Parathyroid adenoma (tissue), 2 donors: ENCODE results near the gene MTERF4.

Experiments used
- H2AFZ ChIP-seq: fragments of 300-600 bp; sonication (generic); one replicate; pipeline ENCODE4 v1.7.0; 2017; ENCODE audit warnings: antibody characterized with exemption, mild to moderate bottlenecking
- H3K27ac ChIP-seq: fragments of 300-600 bp; sonication (generic); one replicate; pipeline ENCODE4 v1.7.0; 2017
- H3K27me3 ChIP-seq: fragments of 300-600 bp; sonication (generic); one replicate; pipeline ENCODE4 v1.7.0; 2017; ENCODE audit warnings: low read length; ENCODE audit not compliant: control insufficient read depth, insufficient read depth
- H3K36me3 ChIP-seq: fragments of 300-600 bp; sonication (generic); one replicate; pipeline ENCODE4 v1.7.0; 2017; ENCODE audit warnings: low read length; ENCODE audit not compliant: control insufficient read depth, insufficient read depth
- H3K4me1 ChIP-seq: fragments of 300-600 bp; sonication (generic); one replicate; pipeline ENCODE4 v1.7.0; 2017; ENCODE audit warnings: control low read depth
- H3K4me2 ChIP-seq: fragments of 300-600 bp; sonication (generic); one replicate; pipeline ENCODE4 v1.7.0; 2017; ENCODE audit warnings: low read length
- H3K4me3 ChIP-seq: fragments of 300-600 bp; sonication (generic); one replicate; pipeline ENCODE4 v1.7.0; 2017; ENCODE audit warnings: low read depth, low read length
- H3K79me2 ChIP-seq: fragments of 300-600 bp; sonication (generic); one replicate; pipeline ENCODE4 v1.7.0; 2017; ENCODE audit warnings: control low read depth
- H3K9ac ChIP-seq: fragments of 300-600 bp; sonication (generic); one replicate; pipeline ENCODE4 v1.7.0; 2017; ENCODE audit warnings: mild to moderate bottlenecking
- H3K9me3 ChIP-seq: fragments of 300-600 bp; sonication (generic); one replicate; pipeline ENCODE4 v1.7.0; 2017; ENCODE audit warnings: low read length; ENCODE audit not compliant: control insufficient read depth
- TF ChIP-seq, protein P1 (sequence below): fragments of 300-600 bp; sonication (generic); IDR thresholded peaks from one replicate; pipeline ENCODE4 v1.7.0; 2017; ENCODE audit warnings: antibody characterized with exemption, mild to moderate bottlenecking
- donor health status: primary hyperparathyroidism.

Gene MTERF4

DNA sequence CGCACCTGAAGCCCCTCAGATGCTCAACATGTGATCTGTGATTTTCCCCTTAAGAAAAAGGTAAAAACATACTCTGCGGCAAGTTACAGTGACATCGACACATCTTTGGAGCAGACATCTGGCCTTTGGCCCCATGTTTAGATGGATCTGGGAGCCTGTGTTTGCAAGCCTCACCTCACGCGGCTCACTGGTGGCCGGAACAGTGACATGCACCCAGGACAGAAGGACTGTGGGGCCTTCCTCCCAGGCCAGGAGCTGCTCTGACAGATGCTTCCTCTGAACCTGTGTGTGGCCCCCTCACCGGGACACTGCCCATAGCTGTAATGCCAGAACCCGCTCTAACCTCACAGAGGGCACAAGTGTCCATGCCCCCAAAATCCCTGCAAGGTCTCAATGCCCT is 34.1 kb upstream of the MTERF4 start:
- no peaks in the 10 kb centered on the region for H3K36me3 ChIP-seq
- no peak overlapping the region for H3K9ac ChIP-seq
- no peak overlapping the region for H3K27ac ChIP-seq
- H2AFZ ChIP-seq, result no peak overlapping the region
- no peak overlapping the region for H3K4me2 ChIP-seq
- H3K79me2 ChIP-seq, result no peaks in the 10 kb centered on the region
- H3K4me1 ChIP-seq, result no peaks in the 10 kb centered on the region
- H3K27me3 ChIP-seq, result no peaks in the 10 kb centered on the region
- H3K4me3 ChIP-seq, result no peak overlapping the region
- TF ChIP-seq, protein P1, sequence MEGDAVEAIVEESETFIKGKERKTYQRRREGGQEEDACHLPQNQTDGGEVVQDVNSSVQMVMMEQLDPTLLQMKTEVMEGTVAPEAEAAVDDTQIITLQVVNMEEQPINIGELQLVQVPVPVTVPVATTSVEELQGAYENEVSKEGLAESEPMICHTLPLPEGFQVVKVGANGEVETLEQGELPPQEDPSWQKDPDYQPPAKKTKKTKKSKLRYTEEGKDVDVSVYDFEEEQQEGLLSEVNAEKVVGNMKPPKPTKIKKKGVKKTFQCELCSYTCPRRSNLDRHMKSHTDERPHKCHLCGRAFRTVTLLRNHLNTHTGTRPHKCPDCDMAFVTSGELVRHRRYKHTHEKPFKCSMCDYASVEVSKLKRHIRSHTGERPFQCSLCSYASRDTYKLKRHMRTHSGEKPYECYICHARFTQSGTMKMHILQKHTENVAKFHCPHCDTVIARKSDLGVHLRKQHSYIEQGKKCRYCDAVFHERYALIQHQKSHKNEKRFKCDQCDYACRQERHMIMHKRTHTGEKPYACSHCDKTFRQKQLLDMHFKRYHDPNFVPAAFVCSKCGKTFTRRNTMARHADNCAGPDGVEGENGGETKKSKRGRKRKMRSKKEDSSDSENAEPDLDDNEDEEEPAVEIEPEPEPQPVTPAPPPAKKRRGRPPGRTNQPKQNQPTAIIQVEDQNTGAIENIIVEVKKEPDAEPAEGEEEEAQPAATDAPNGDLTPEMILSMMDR, result no peak
- no peaks in the 10 kb centered on the region for H3K9me3 ChIP-seq

DNA sequence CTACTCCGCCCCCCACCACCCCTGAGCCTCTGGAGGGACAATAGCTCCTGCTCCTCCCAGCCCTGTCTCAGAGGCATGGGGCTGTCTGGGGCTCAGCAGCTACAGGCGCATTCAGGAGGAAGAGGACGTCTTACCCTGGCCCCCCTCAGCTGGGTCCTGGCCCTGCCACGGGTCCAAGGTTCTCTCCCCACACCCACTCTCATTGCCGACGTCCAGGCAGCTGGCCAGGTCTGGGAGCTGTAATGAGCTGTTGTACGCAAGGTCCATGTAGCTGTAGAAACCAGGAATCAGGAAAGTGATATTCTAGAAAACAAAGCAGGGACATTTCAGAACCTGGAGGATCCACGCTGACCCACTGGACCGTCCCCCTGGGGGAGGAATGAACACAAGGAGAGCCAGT is 33.6 kb upstream of the MTERF4 start:
- TF ChIP-seq, protein P1, result no peak
- Histone ChIP-seq H3K4me1 (no peaks in the 10 kb centered on the region), H3K36me3 (no peaks in the 10 kb centered on the region), H3K4me3 (no peak overlapping the region), H3K27ac (no peak overlapping the region), H3K9ac (no peak overlapping the region), H3K4me2 (no peak overlapping the region), H3K9me3 (no peaks in the 10 kb centered on the region), H2AFZ (no peak overlapping the region), H3K27me3 (no peaks in the 10 kb centered on the region), H3K79me2 (no peaks in the 10 kb centered on the region)

DNA sequence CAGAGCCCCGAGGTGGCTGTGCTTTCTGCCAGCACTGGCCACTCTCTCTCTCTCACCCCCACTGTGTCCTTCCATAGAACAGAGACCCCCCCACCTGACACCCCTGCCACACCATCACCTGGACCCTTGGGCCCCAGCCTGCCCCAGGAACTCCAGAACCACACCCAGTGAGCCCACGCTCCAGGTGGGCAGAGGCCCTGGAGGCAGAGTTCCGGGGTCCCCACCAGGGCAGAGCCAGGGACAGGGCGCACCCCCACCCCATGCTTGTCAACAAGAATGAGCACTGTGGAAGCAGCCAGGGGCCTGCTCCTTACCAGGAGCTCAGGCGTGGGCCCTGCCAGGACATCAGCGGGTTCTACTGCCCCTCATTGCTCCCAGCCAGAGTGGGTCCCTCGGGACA is 32.6 kb upstream of the MTERF4 start:
- H3K9ac ChIP-seq, result no peak overlapping the region
- H3K36me3 ChIP-seq, result no peaks in the 10 kb centered on the region
- no peak overlapping the region for H3K4me2 ChIP-seq
- TF ChIP-seq, protein P1, result no peak
- no peaks in the 10 kb centered on the region for H3K9me3 ChIP-seq
- H3K4me1 ChIP-seq, result no peaks in the 10 kb centered on the region
- H3K79me2 ChIP-seq, result no peaks in the 10 kb centered on the region
- no peak overlapping the region for H2AFZ ChIP-seq
- H3K4me3 ChIP-seq, result no peak overlapping the region
- H3K27me3 ChIP-seq, result no peaks in the 10 kb centered on the region
- H3K27ac ChIP-seq, result no peak overlapping the region

DNA sequence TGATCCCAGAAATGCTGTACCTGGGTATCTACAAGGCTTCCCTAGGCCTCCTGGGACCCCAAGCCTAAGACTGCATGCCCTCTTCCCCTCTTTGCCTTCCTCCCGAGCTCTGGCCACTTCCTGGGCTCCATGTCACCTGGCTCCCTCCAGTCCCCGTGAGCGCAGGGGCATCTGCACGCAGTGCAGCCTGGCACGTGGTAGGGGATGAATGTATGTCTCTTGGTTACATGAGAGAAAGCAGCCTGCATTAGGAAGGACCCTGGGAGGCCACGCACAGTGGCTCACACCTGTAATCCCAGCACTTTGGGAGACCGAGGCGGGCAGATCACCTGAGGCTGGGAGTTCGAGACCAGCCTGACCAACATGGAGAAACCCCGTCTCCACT is 31.3 kb upstream of the MTERF4 start:
- no peaks in the 10 kb centered on the region for H3K9me3 ChIP-seq
- H3K27me3 ChIP-seq, result no peaks in the 10 kb centered on the region
- H3K79me2 ChIP-seq, result no peaks in the 10 kb centered on the region
- H3K4me2 ChIP-seq, result no peak overlapping the region
- H3K9ac ChIP-seq, result no peak overlapping the region
- H3K27ac ChIP-seq, result no peak overlapping the region
- no peaks in the 10 kb centered on the region for H3K4me1 ChIP-seq
- H3K4me3 ChIP-seq, result no peak overlapping the region
- TF ChIP-seq, protein P1, result no peak
- H2AFZ ChIP-seq, result no peak overlapping the region
- no peaks in the 10 kb centered on the region for H3K36me3 ChIP-seq

DNA sequence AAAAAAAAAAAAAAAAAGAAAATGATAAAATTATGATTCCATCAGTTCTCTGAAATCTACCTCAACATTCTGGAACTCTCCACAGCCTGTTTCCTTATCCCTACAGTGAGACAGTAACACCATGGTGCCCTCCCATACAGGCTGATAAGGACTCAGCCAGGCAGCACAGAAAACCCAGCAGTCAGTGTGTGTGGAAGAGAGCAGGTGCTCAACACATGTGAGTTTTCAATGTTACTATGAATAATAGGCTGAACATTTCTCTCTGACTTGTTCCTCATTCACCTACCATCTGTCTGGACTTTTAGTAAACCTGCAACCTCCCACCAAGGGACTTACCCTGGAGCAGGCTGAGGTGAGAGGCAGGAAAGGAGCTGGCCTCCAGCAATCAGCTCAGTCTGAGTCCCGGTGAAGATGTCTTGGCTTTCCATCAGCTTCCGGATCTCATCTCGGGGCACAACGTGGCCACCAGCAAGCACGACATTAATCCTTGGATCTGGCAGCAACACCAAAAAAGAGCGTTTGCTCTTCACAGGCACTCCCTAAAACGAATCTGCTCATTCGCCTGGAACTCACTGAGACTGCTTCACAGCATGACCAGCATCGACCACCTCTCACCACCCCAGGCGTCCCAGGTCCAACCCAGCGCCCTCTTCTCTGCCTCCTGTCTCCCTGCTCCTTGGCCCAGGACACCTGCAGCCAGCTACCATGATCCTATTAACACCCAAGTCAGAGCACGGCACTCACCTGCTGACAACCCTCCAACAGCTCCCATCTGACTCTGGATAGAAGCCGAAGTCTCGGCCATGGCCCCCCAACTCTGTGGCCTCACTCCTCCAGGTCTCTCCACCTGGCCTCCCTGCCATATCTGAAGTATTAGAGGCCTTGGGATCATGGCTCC is 30.7 kb upstream of the MTERF4 start:
- Histone ChIP-seq H3K36me3 (no peaks in the 10 kb centered on the region), H3K9me3 (no peaks in the 10 kb centered on the region), H3K4me2 (no peak overlapping the region), H3K27me3 (no peaks in the 10 kb centered on the region), H3K4me1 (no peaks in the 10 kb centered on the region), H3K9ac (no peak overlapping the region), H2AFZ (no peak overlapping the region), H3K79me2 (no peaks in the 10 kb centered on the region), H3K4me3 (no peak overlapping the region), H3K27ac (no peak overlapping the region)
- TF ChIP-seq, protein P1, result no peak
